Smooth muscle cell (in vitro differentiated cells): ENCODE data around the gene ANKRD33B. TPM values are rescaled to one million over a fixed set of nuclear protein-coding genes. Genes with fewer than 3 reads are reported as not detected.

Experiments
- DNase-seq: peaks from one replicate; lab custom pipeline; 2025; ENCODE audit not compliant: unreplicated experiment; lab: John Stamatoyannopoulos, UW
- H2AFZ ChIP-seq: fragments of 200-600 bp; sonication (generic); 2 replicates; pipeline ENCODE4 v1.6.0; 2016; ENCODE audit warnings: antibody characterized with exemption, low read depth, mild to moderate bottlenecking
- H3F3A ChIP-seq: fragments of 200-600 bp; sonication (generic); 2 replicates; pipeline ENCODE4 v1.6.0; 2017; ENCODE audit warnings: antibody characterized with exemption, low read depth
- H3K27ac ChIP-seq: fragments of 200-600 bp; sonication (generic); 2 replicates; pipeline ENCODE4 v1.5.1; 2016; ENCODE audit warnings: low read depth, mild to moderate bottlenecking
- H3K27me3 ChIP-seq: fragments of 200-600 bp; sonication (generic); 2 replicates; pipeline ENCODE4 v1.6.1; 2016; ENCODE audit warnings: low read depth, mild to moderate bottlenecking
- H3K36me3 ChIP-seq: fragments of 200-600 bp; sonication (generic); 2 replicates; pipeline ENCODE4 v1.5.1; 2016; ENCODE audit warnings: low read depth
- H3K4me1 ChIP-seq: fragments of 200-600 bp; sonication (generic); 2 replicates; pipeline ENCODE4 v1.5.1; 2016; ENCODE audit warnings: low read depth
- H3K4me2 ChIP-seq: fragments of 200-600 bp; sonication (generic); 2 replicates; pipeline ENCODE4 v1.6.0; 2016; ENCODE audit warnings: mild to moderate bottlenecking
- H3K4me3 ChIP-seq: fragments of 200-600 bp; sonication (generic); 2 replicates; pipeline ENCODE4 v1.5.1; 2016; ENCODE audit warnings: mild to moderate bottlenecking
- H3K79me2 ChIP-seq: fragments of 200-600 bp; sonication (generic); 2 replicates; pipeline ENCODE4 v1.6.0; 2016; ENCODE audit warnings: low read depth, mild to moderate bottlenecking
- H3K9ac ChIP-seq: fragments of 200-600 bp; sonication (generic); 2 replicates; pipeline ENCODE4 v1.6.0; 2016; ENCODE audit warnings: low read depth
- H3K9me3 ChIP-seq: fragments of 200-600 bp; sonication (generic); replicated peaks from 2 replicates; pipeline ENCODE4 v1.5.1; 2016; ENCODE audit warnings: low read depth
- H4K20me1 ChIP-seq: fragments of 200-600 bp; sonication (generic); 2 replicates; pipeline ENCODE4 v1.6.0; 2016; ENCODE audit warnings: low read depth
- CTCF ChIP-seq: fragments of 200-600 bp; sonication (generic); IDR thresholded peaks from 2 replicates; pipeline ENCODE4 v1.5.1; 2017; ENCODE audit warnings: borderline replicate concordance, mild to moderate bottlenecking, antibody characterized with exemption; ENCODE audit not compliant: insufficient read depth, poor library complexity, severe bottlenecking
- WGBS: methylation state at CpG from one replicate; pipeline ENCODE4 v1.1.7; 2016; ENCODE audit warnings: low lambda C conversion rate; 5-methylcytosine and 5-hydroxymethylcytosine counted together
- polyA plus RNA-seq: library from polyadenylated mRNA; unstranded; fragments of >200 nt; fragmentation: Nextera tagmentation; extraction: Ambion mirVana; gene quantifications from 2 replicates; pipeline ENCODE4 v1.2.1, GENCODE V29; 2016
- total RNA-seq: library from RNA; depleted of rRNA; stranded (reverse); fragments of >200 nt; gene quantifications from 2 replicates; pipeline ENCODE4 v1.2.3, GENCODE V29; 2014

ANKRD33B gene
- total and polyA plus RNA-seq, 2 experiments from 2014 or later, result 1.2 to 2.2 TPM

- Histone ChIP-seq H3K9me3 (no peaks in the 10 kb centered on the region), H3K36me3 (no peaks in the 10 kb centered on the region), H3K27ac (no peak overlapping the region), H3K9ac (no peak overlapping the region), H3K4me3 (no peak overlapping the region), H3F3A (no peaks in the 10 kb centered on the region), H3K4me1 (no peaks in the 10 kb centered on the region), H3K79me2 (peaks cover 8% of the 10 kb centered on the region), H2AFZ (no peak overlapping the region), H3K27me3 (no peaks in the 10 kb centered on the region), H4K20me1 (no peaks in the 10 kb centered on the region), H3K4me2 (no peak overlapping the region)
- 95% methylated on average over 9 of the region's 9 CpGs for WGBS
- no peak for DNase-seq
- no peak for TF ChIP-seq CTCF
Measured at GRCh38 chr5:10580531-10581423, 16.9 kb downstream of the ANKRD33B start.

- H3K4me1 ChIP-seq, result no peaks in the 10 kb centered on the region
- no peak overlapping the region for H2AFZ ChIP-seq
- TF ChIP-seq CTCF, result no peak
- H4K20me1 ChIP-seq, result no peaks in the 10 kb centered on the region
- no peak overlapping the region for H3K4me3 ChIP-seq
- DNase-seq, result no peak
- no peaks in the 10 kb centered on the region for H3K36me3 ChIP-seq
- WGBS, result 89% methylated on average over 2 of the region's 2 CpGs
- no peak overlapping the region for H3K9ac ChIP-seq
- no peaks in the 10 kb centered on the region for H3K9me3 ChIP-seq
- no peaks in the 10 kb centered on the region for H3K27me3 ChIP-seq
- H3F3A ChIP-seq, result no peaks in the 10 kb centered on the region
- peaks cover 8% of the 10 kb centered on the region for H3K79me2 ChIP-seq
- H3K4me2 ChIP-seq, result no peak overlapping the region
- H3K27ac ChIP-seq, result no peak overlapping the region
Measured at GRCh38 chr5:10581424-10581748, 17.5 kb downstream of the ANKRD33B start.

GRCh38 chr5:10581867-10582511 is 18.1 kb downstream of the ANKRD33B start:
- H3K4me3 ChIP-seq, result no peak overlapping the region
- H3F3A ChIP-seq, result no peaks in the 10 kb centered on the region
- H2AFZ ChIP-seq, result no peak overlapping the region
- H3K79me2 ChIP-seq, result peaks cover 8% of the 10 kb centered on the region
- H3K9ac ChIP-seq, result no peak overlapping the region
- H3K36me3 ChIP-seq, result no peaks in the 10 kb centered on the region
- DNase-seq, result no peak
- H3K4me2 ChIP-seq, result no peak overlapping the region
- no peaks in the 10 kb centered on the region for H4K20me1 ChIP-seq
- no peak for TF ChIP-seq CTCF
- no peaks in the 10 kb centered on the region for H3K27me3 ChIP-seq
- H3K9me3 ChIP-seq, result no peaks in the 10 kb centered on the region
- 64% methylated on average over 7 of the region's 7 CpGs for WGBS
- no peak overlapping the region for H3K27ac ChIP-seq
- H3K4me1 ChIP-seq, result no peaks in the 10 kb centered on the region
